ENCODE measurements around the gene IFNAR2. TPM values are rescaled to one million over a fixed set of nuclear protein-coding genes. Genes with fewer than 3 reads are reported as not detected.
A peak's percentile ranks its signal among the peaks of the same experiment; 100 is the strongest.
"Not testable (repeated sequence)": the region's sequence is repeated elsewhere in the genome, so short reads cannot be mapped to it uniquely, and the experiment has no call there.

Gene IFNAR2
- total and polyA plus RNA-seq, 4 donors = 11.3 to 29.5 (median 27.1) TPM

- DNase-seq (ENCODE audit: low read depth in 4 of 6, low spot score in 6 of 6) = no peak
- no peaks in the 10 kb centered on the region for H3K9me3 ChIP-seq (ENCODE audit: control insufficient read depth, insufficient read depth, low read length)
- no peak overlapping the region for H3K27ac ChIP-seq (ENCODE audit: low read depth, low read length)
- no peaks in the 10 kb centered on the region for H3K27me3 ChIP-seq (ENCODE audit: control insufficient read depth, insufficient read depth, low read length)
- peaks cover 3% of the 10 kb centered on the region for H3K4me1 ChIP-seq (ENCODE audit: control insufficient read depth, insufficient read depth, low read length)
- no peaks in the 10 kb centered on the region for H3K36me3 ChIP-seq (ENCODE audit: control insufficient read depth, insufficient read depth, low read length)
- H3K4me3 ChIP-seq (ENCODE audit: low read depth, low read length) = no peak overlapping the region
- 62% methylated on average over 2 of the region's 6 CpGs for WGBS (ENCODE audit: insufficient coverage)
These were observed 18.0 kb upstream of the IFNAR2 start for GRCh38 chr21:33211732-33212131.

- 56% methylated on average over 8 of the region's 8 CpGs for WGBS (ENCODE audit: insufficient coverage)
- no peak for DNase-seq (ENCODE audit: low read depth in 4 of 6, low spot score in 6 of 6)
- H3K27me3 ChIP-seq (ENCODE audit: control insufficient read depth, insufficient read depth, low read length) = no peaks in the 10 kb centered on the region
- H3K27ac ChIP-seq (ENCODE audit: low read depth, low read length) = no peak overlapping the region
- H3K4me1 ChIP-seq (ENCODE audit: control insufficient read depth, insufficient read depth, low read length) = peaks cover 3% of the 10 kb centered on the region
- no peaks in the 10 kb centered on the region for H3K9me3 ChIP-seq (ENCODE audit: control insufficient read depth, insufficient read depth, low read length)
- no peak overlapping the region for H3K4me3 ChIP-seq (ENCODE audit: low read depth, low read length)
- no peaks in the 10 kb centered on the region for H3K36me3 ChIP-seq (ENCODE audit: control insufficient read depth, insufficient read depth, low read length)
These were observed 17.4 kb upstream of the IFNAR2 start for GRCh38 chr21:33212159-33212851.

- Histone ChIP-seq H3K36me3 (ENCODE audit: control insufficient read depth, insufficient read depth, low read length) (no peaks in the 10 kb centered on the region), H3K27me3 (ENCODE audit: control insufficient read depth, insufficient read depth, low read length) (no peaks in the 10 kb centered on the region), H3K27ac (ENCODE audit: low read depth, low read length) (no peak overlapping the region), H3K9me3 (ENCODE audit: control insufficient read depth, insufficient read depth, low read length) (no peaks in the 10 kb centered on the region), H3K4me3 (ENCODE audit: low read depth, low read length) (no peak overlapping the region), H3K4me1 (ENCODE audit: control insufficient read depth, insufficient read depth, low read length) (peaks cover 3% of the 10 kb centered on the region)
- 100% methylated on average over 1 of the region's 1 CpG for WGBS (ENCODE audit: insufficient coverage)
- DNase-seq (ENCODE audit: low read depth in 4 of 6, low spot score in 6 of 6) = no peak
These were observed 15.7 kb upstream of the IFNAR2 start for GRCh38 chr21:33214056-33214455.

GRCh38 chr21:33217138-33217520 is 12.6 kb upstream of the IFNAR2 start:
- no CpG with 5 or more reads among the region's 2 CpGs for WGBS (ENCODE audit: insufficient coverage)
- no peak for DNase-seq (ENCODE audit: low read depth in 4 of 6, low spot score in 6 of 6)
- Histone ChIP-seq H3K4me3 (ENCODE audit: low read depth, low read length) (no peak overlapping the region), H3K27me3 (ENCODE audit: control insufficient read depth, insufficient read depth, low read length) (no peaks in the 10 kb centered on the region), H3K4me1 (ENCODE audit: control insufficient read depth, insufficient read depth, low read length) (no peaks in the 10 kb centered on the region), H3K27ac (ENCODE audit: low read depth, low read length) (no peak overlapping the region), H3K9me3 (ENCODE audit: control insufficient read depth, insufficient read depth, low read length) (peaks cover 4% of the 10 kb centered on the region), H3K36me3 (ENCODE audit: control insufficient read depth, insufficient read depth, low read length) (no peaks in the 10 kb centered on the region)

GRCh38 chr21:33219300-33219699 is 10.4 kb upstream of the IFNAR2 start:
- no peak for DNase-seq (ENCODE audit: low read depth in 4 of 6, low spot score in 6 of 6)
- no peak overlapping the region for H3K27ac ChIP-seq (ENCODE audit: low read depth, low read length)
- H3K4me3 ChIP-seq (ENCODE audit: low read depth, low read length) = no peak overlapping the region
- H3K27me3 ChIP-seq (ENCODE audit: control insufficient read depth, insufficient read depth, low read length) = no peaks in the 10 kb centered on the region
- 100% methylated on average over 1 of the region's 3 CpGs for WGBS (ENCODE audit: insufficient coverage)
- peaks cover 4% of the 10 kb centered on the region for H3K9me3 ChIP-seq (ENCODE audit: control insufficient read depth, insufficient read depth, low read length)
- H3K4me1 ChIP-seq (ENCODE audit: control insufficient read depth, insufficient read depth, low read length) = no peaks in the 10 kb centered on the region
- no peaks in the 10 kb centered on the region for H3K36me3 ChIP-seq (ENCODE audit: control insufficient read depth, insufficient read depth, low read length)

- Histone ChIP-seq H3K27ac (ENCODE audit: low read depth, low read length) (no peak overlapping the region), H3K9me3 (ENCODE audit: control insufficient read depth, insufficient read depth, low read length) (peaks cover 4% of the 10 kb centered on the region), H3K36me3 (ENCODE audit: control insufficient read depth, insufficient read depth, low read length) (no peaks in the 10 kb centered on the region), H3K4me3 (ENCODE audit: low read depth, low read length) (no peak overlapping the region), H3K27me3 (ENCODE audit: control insufficient read depth, insufficient read depth, low read length) (no peaks in the 10 kb centered on the region), H3K4me1 (ENCODE audit: control insufficient read depth, insufficient read depth, low read length) (no peaks in the 10 kb centered on the region)
- WGBS (ENCODE audit: insufficient coverage) = no CpG with 5 or more reads among the region's 3 CpGs
- no peak for DNase-seq (ENCODE audit: low read depth in 4 of 6, low spot score in 6 of 6)
These were observed 9.8 kb upstream of the IFNAR2 start for GRCh38 chr21:33219954-33220353.

GRCh38 chr21:33225376-33225775 is 4.4 kb upstream of the IFNAR2 start:
- DNase-seq (ENCODE audit: low read depth in 4 of 6, low spot score in 6 of 6); H3K27ac ChIP-seq (ENCODE audit: low read depth, low read length); H3K4me1 ChIP-seq (ENCODE audit: control insufficient read depth, insufficient read depth, low read length); H3K9me3 ChIP-seq (ENCODE audit: control insufficient read depth, insufficient read depth, low read length); H3K4me3 ChIP-seq (ENCODE audit: low read depth, low read length); H3K27me3 ChIP-seq (ENCODE audit: control insufficient read depth, insufficient read depth, low read length); H3K36me3 ChIP-seq (ENCODE audit: control insufficient read depth, insufficient read depth, low read length): not testable (repeated sequence)
- 100% methylated on average over 3 of the region's 3 CpGs for WGBS (ENCODE audit: insufficient coverage)

- DNase-seq (ENCODE audit: low read depth in 4 of 6, low spot score in 6 of 6) = no peak
- no CpG with 5 or more reads among the region's 3 CpGs for WGBS (ENCODE audit: insufficient coverage)
- H3K9me3 ChIP-seq (ENCODE audit: control insufficient read depth, insufficient read depth, low read length) = no peaks in the 10 kb centered on the region
- H3K4me1 ChIP-seq (ENCODE audit: control insufficient read depth, insufficient read depth, low read length) = peaks cover 3% of the 10 kb centered on the region
- no peaks in the 10 kb centered on the region for H3K36me3 ChIP-seq (ENCODE audit: control insufficient read depth, insufficient read depth, low read length)
- H3K27me3 ChIP-seq (ENCODE audit: control insufficient read depth, insufficient read depth, low read length) = no peaks in the 10 kb centered on the region
- H3K4me3 ChIP-seq (ENCODE audit: low read depth, low read length) = no peak overlapping the region
- no peak overlapping the region for H3K27ac ChIP-seq (ENCODE audit: low read depth, low read length)
These were observed 1.3 kb upstream of the IFNAR2 start for GRCh38 chr21:33228455-33228854.

- Histone ChIP-seq H3K27me3 (ENCODE audit: control insufficient read depth, insufficient read depth, low read length) (no peaks in the 10 kb centered on the region), H3K4me3 (ENCODE audit: low read depth, low read length) (peak overlapping the region; percentile 85), H3K9me3 (ENCODE audit: control insufficient read depth, insufficient read depth, low read length) (no peaks in the 10 kb centered on the region), H3K27ac (ENCODE audit: low read depth, low read length) (no peak overlapping the region), H3K36me3 (ENCODE audit: control insufficient read depth, insufficient read depth, low read length) (no peaks in the 10 kb centered on the region), H3K4me1 (ENCODE audit: control insufficient read depth, insufficient read depth, low read length) (peaks cover 3% of the 10 kb centered on the region)
- peak in 2 of 6 donors; percentile 3 to 10 for DNase-seq (ENCODE audit: low read depth in 4 of 6, low spot score in 6 of 6)
- 33% methylated on average over 9 of the region's 18 CpGs for WGBS (ENCODE audit: insufficient coverage)
These were observed 497 bp upstream of the IFNAR2 start for GRCh38 chr21:33229099-33229783.

Data from spinal cord (tissue), 10 donors.